Measurements from ENCODE around the gene CAPN5. TPM values are rescaled to one million over a fixed set of nuclear protein-coding genes. Genes with fewer than 3 reads are reported as not detected.
A peak's percentile ranks its signal among the peaks of the same experiment; 100 is the strongest.

Gene CAPN5
- total and polyA plus RNA-seq, 7 donors, result 0.59 to 1.8 (median 0.88) TPM

- Histone ChIP-seq H3K4me1 (peaks cover 6% of the 10 kb centered on the region), H3K9me3 (no peaks in the 10 kb centered on the region), H3K4me3 (no peak overlapping the region), H3K36me3 (ENCODE audit: insufficient read depth in 1 of 2, low read depth in 1 of 2) (no peaks in the 10 kb centered on the region), H3K27ac (no peak overlapping the region), H3K27me3 (ENCODE audit: insufficient read depth in 3 of 3, low read length in 2 of 3) (no peaks in the 10 kb centered on the region)
- ATAC-seq (no peak), DNase-seq (no peak)
- TF ChIP-seq CTCF (IDR thresholded peaks at IDR 0.05), result no peak
- 93 to 97% (median 93%) methylated on average over 8 of the region's 8 CpGs for WGBS, 3 donors
- intact Hi-C loops (cut with DNase I), result no loop called here
Observed at GRCh38 chr11:77148963-77149715, 82.4 kb downstream of the CAPN5 start.

DNA sequence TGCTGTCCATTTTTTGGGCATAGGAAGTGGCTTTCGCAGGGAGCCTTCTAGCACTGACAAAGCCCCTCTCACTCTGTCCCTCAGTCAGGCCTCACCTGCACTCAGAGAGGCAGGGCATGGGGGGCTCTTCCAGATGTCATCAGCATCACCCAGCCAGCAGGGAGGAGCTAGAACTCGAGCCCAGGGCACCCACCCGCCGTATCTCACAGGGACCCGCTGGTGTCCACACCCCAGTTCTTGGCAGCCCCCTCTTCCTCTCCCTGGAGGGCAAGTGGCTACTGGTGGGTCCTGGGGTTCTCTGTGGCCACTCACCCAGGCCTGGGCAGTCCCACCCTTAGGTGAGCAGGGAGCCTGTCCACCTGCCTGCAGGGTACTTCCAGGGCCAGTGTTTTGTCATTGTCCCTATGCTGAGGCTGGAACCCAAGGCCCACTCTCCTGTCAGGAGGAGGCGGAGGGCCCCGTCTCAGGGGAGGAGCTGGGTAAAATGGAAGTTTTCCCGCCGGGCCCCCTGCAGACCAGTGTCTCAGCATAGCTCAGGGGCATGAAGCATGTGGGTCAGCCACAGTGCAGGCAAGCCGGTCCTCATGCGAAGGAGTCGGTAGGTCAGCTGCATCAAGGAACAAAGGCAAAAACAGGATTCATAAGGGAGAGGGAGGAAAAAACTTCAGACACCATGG, 83.1 kb downstream of the CAPN5 start:
- ATAC-seq (no peak), DNase-seq (no peak)
- H3K27me3 ChIP-seq (ENCODE audit: insufficient read depth in 3 of 3, low read length in 2 of 3), result no peaks in the 10 kb centered on the region
- H3K4me1 ChIP-seq, result peaks cover 6% of the 10 kb centered on the region
- H3K4me3 ChIP-seq, result no peak overlapping the region
- no peaks in the 10 kb centered on the region for H3K36me3 ChIP-seq (ENCODE audit: insufficient read depth in 1 of 2, low read depth in 1 of 2)
- intact Hi-C loops (cut with DNase I), result loop anchor here in 1 of 2 donors (1.0 kb wide), 1 partner anchor 21 kb away; no protein-coding TSS in a partner anchor
- H3K9me3 ChIP-seq, result no peaks in the 10 kb centered on the region
- no peak overlapping the region for H3K27ac ChIP-seq
- no peak for TF ChIP-seq CTCF (IDR thresholded peaks at IDR 0.05)
- WGBS, 3 donors, result 87 to 90% (median 88%) methylated on average over 9 to 12 of the region's 12 CpGs

DNA sequence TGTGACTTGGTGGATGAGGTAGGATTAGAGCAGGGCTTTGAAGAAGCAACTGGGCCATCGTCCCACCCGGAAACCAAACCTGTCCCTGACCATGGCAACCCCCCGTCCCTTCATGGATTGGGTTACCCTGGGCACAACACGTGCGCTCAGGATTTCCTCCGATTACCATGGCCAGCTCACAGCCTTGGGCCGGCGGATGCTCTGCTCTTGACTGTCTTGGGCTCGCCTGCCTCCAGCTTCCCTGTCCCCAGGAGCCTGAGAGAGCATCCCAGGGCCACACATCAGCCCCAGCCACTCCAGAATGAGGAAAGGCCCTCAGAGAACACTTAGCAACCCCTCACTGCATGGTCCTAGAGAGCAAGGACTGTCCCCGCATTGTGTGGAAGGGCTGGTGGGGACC, 84.1 kb downstream of the CAPN5 start:
- no peak for DNase-seq
- Histone ChIP-seq H3K27ac (no peak overlapping the region), H3K36me3 (ENCODE audit: insufficient read depth in 1 of 2, low read depth in 1 of 2) (no peaks in the 10 kb centered on the region), H3K9me3 (no peaks in the 10 kb centered on the region), H3K4me3 (no peak overlapping the region), H3K27me3 (ENCODE audit: insufficient read depth in 3 of 3, low read length in 2 of 3) (no peaks in the 10 kb centered on the region), H3K4me1 (peaks cover 6% of the 10 kb centered on the region)
- no peak for ATAC-seq
- WGBS, 3 donors, result 81 to 87% (median 85%) methylated on average over 10 of the region's 10 CpGs
- TF ChIP-seq CTCF (IDR thresholded peaks at IDR 0.05), result no peak
- intact Hi-C loops (cut with DNase I), result loop anchor here in 1 of 2 donors (1.0 kb wide), 1 partner anchor 22 kb away; no protein-coding TSS in a partner anchor

DNA sequence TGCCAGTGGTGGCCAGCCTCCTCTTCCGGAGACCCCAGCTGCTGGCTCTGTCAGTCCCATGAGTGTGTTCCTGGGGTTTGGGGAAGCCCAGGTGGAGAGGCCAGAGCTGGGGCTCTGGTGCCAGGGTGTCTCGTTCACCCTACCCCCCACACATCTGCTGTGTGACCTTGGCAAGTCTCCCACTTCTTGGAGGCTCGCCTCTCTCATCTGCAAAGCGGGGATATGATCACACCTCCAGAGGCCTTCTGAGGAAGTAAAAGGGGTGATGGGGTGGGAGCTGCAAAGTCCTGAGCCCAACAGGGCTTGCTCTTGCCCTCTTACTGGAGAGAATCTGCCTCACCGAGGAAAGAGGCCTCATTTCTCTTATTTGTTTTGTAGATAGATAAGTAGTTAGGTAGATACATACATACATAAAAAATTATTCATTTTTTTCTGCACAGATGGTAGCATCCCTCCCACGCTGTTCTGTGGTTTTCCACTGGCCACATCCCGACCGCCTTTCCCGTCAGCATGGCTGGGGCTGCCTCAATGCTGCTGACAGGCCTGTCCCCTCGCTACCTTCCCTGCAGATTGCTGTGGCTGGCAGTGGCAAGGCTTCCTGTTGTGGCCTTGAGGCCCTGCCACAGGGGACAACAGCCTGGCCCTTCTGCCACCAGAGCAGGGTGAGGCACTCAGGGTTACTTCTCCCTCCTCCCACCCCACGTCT, 85.2 kb downstream of the CAPN5 start:
- ATAC-seq, result no peak
- no peaks in the 10 kb centered on the region for H3K9me3 ChIP-seq
- WGBS, 3 donors, result 70 to 81% (median 81%) methylated on average over 10 of the region's 11 CpGs
- no peak for TF ChIP-seq CTCF (IDR thresholded peaks at IDR 0.05)
- H3K36me3 ChIP-seq (ENCODE audit: insufficient read depth in 1 of 2, low read depth in 1 of 2), result no peaks in the 10 kb centered on the region
- H3K4me1 ChIP-seq, result peaks cover 6% of the 10 kb centered on the region
- no peaks in the 10 kb centered on the region for H3K27me3 ChIP-seq (ENCODE audit: insufficient read depth in 3 of 3, low read length in 2 of 3)
- H3K27ac ChIP-seq, result no peak overlapping the region
- peak in 1 of 2 donors; percentile 51 for DNase-seq
- no peak overlapping the region for H3K4me3 ChIP-seq
- intact Hi-C loops (cut with DNase I), result no loop called here
